Smooth muscle cell of the coronary artery (primary cell): ENCODE measurements around the gene CRELD2. TPM values are rescaled to one million over a fixed set of nuclear protein-coding genes. Genes with fewer than 3 reads are reported as not detected.

ENCODE experiments used
- total RNA-seq: library from RNA; depleted of rRNA; stranded (reverse); fragments of >200 nt; gene quantifications from 2 replicates; pipeline ENCODE4 v1.2.3, GENCODE V29; 2014; ENCODE audit warnings: low replicate concordance

CRELD2 gene, protein sequence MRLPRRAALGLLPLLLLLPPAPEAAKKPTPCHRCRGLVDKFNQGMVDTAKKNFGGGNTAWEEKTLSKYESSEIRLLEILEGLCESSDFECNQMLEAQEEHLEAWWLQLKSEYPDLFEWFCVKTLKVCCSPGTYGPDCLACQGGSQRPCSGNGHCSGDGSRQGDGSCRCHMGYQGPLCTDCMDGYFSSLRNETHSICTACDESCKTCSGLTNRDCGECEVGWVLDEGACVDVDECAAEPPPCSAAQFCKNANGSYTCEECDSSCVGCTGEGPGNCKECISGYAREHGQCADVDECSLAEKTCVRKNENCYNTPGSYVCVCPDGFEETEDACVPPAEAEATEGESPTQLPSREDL
- 82.2 and 95.2 TPM in 2 replicates for total RNA-seq

DNA sequence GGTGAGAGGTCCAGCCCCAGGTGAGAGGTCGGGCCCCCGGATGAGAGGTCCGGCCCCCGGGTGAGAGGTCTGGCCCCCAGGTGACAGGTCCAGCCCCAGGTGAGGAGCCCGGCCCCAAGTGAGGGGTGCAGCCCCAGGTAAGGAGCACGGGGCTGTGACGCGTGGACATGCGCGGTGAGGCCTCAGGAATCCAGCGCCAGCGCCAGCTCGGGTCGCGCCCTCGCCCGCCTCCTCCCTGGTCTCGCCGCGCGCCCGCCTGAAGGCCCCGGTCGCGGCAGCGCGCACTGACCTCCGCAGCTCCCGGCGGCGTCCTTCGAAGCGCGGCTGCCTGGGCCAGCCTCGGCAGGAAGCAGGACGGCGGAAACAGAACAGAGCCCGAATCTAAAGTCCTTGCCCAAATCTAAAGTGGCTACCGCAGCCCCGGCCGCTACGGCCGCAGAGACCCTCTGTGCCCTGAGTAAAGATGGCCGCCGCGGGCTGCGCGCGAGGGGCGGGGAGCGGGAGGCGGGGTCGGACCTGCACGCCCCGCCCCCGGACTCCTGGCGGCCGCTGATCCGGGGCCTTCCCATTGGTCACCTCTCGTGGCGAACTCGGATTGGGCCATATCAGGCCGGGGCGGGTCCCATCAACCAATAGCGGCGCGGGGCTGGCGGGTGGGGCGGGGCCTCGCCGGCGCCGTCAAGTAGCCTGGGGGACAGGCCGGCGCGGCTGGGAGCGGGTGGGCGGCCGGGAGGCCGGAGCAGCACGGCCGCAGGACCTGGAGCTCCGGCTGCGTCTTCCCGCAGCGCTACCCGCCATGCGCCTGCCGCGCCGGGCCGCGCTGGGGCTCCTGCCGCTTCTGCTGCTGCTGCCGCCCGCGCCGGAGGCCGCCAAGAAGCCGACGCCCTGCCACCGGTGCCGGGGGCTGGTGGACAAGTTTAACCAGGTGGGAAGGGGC is at the start of gene CRELD2, which contains the start of gene ALG12:
Gene CRELD2, plus strand, starts transcription at position 661 of the 937 bp plus-strand sequence. Its CDS starts 136 bp downstream, at position 797.
Gene ALG12, minus strand, starts transcription at position 465 of the 937 bp plus-strand sequence. CDS start 4,673 bp downstream, outside the sequence.

DNA sequence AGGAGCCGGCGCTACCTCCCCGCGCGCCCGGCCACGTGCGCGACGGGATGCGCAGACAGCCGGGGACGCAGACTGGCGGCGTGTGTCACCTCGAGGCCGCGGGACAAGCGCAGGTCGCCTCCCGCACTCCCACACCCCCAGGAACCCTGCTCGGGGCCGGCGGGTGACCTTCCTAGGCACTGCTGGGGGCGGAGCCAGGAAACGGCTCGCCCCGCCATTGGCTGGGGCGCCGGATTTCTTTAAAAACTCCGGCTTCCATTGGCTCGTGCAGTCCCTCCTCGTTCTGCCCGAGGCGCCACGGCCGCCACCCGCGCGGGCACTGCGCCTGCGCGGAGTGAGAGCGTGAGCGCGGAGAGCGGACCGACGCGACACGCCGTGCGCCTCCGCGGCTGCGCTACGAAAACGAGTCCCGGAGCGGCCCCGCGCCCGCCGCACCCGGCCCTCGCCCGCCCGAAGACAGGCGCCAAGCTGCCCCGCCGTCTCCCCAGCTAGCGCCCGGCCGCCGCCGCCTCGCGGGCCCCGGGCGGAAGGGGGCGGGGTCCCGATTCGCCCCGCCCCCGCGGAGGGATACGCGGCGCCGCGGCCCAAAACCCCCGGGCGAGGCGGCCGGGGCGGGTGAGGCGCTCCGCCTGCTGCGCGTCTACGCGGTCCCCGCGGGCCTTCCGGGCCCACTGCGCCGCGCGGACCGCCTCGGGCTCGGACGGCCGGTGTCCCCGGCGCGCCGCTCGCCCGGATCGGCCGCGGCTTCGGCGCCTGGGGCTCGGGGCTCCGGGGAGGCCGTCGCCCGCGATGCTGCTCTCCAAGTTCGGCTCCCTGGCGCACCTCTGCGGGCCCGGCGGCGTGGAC is 41.9 kb downstream of the CRELD2 start, which contains the start of gene PIM3:
Gene PIM3, plus strand, starts transcription at position 614 of the 846 bp plus-strand sequence. Its CDS starts 176 bp downstream, at position 790.

Other genes with a start within 250 kb of the CRELD2 start
- 20.4 and 20.6 TPM in 2 replicates for gene BRD1, start 90.8 kb upstream of the CRELD2 start, total RNA-seq
- gene ZBED4, start 64.8 kb upstream of the CRELD2 start, total RNA-seq, result 4.7 and 10.1 TPM in 2 replicates
- gene ALG12, start 196 bp upstream of the CRELD2 start, total RNA-seq, result 11.4 and 18.5 TPM in 2 replicates
- 20.9 and 21.4 TPM in 2 replicates for gene PIM3, start 42.1 kb downstream of the CRELD2 start, total RNA-seq
- gene IL17REL, start 94.1 kb downstream of the CRELD2 start, total RNA-seq, result not detected in 2 replicates
- not detected in 2 replicates for gene TTLL8, start 139.7 kb downstream of the CRELD2 start, total RNA-seq
- gene MLC1, start 166.8 kb downstream of the CRELD2 start, total RNA-seq, result under 0.01 and 1.9 TPM in 2 replicates
- gene MOV10L1, start 171.4 kb downstream of the CRELD2 start, total RNA-seq, result 0.23 and 16.9 TPM in 2 replicates